OCI-LY1 (cell line): Measurements from ENCODE around the gene TMEM239.

ENCODE experiments used
- H2AFZ ChIP-seq: fragments of 200-600 bp; sonication (generic), shearing (Covaris generic); 2 replicates; pipeline ENCODE4 v1.6.0; 2014; ENCODE audit warnings: antibody characterized with exemption, mild to moderate bottlenecking, low read length
- H3F3A ChIP-seq: fragments of 200-600 bp; sonication (generic), shearing (Covaris generic); 2 replicates; pipeline ENCODE4 v1.6.0; 2014; ENCODE audit warnings: mild to moderate bottlenecking, antibody characterized with exemption, low read length, moderate library complexity; ENCODE audit not compliant: insufficient read depth
- H3K27ac ChIP-seq: fragments of 200-600 bp; sonication (generic); 2 replicates; pipeline ENCODE4 v1.5.1; 2014; ENCODE audit warnings: low read length, mixed run types, mild to moderate bottlenecking, low read depth; ENCODE audit not compliant: poor library complexity, severe bottlenecking
- H3K27me3 ChIP-seq: fragments of 200-600 bp; sonication (generic); 2 replicates; pipeline ENCODE4 v1.6.0; 2014; ENCODE audit warnings: antibody characterized with exemption, mild to moderate bottlenecking, low read length, moderate library complexity; ENCODE audit not compliant: insufficient read depth
- H3K36me3 ChIP-seq: fragments of 200-600 bp; sonication (generic); 2 replicates; pipeline ENCODE4 v1.6.1; 2014; ENCODE audit warnings: mild to moderate bottlenecking, antibody characterized with exemption, low read length, moderate library complexity, mixed read lengths; ENCODE audit not compliant: insufficient read depth
- H3K4me1 ChIP-seq: fragments of 200-600 bp; sonication (generic); 2 replicates; pipeline ENCODE4 v1.5.1; 2014; ENCODE audit warnings: mild to moderate bottlenecking, low read length, moderate library complexity; ENCODE audit not compliant: insufficient read depth, severe bottlenecking
- H3K4me2 ChIP-seq: fragments of 200-600 bp; sonication (generic), shearing (Covaris generic); 2 replicates; pipeline ENCODE4 v1.6.1; 2014; ENCODE audit warnings: low read length
- H3K4me3 ChIP-seq: fragments of 200-600 bp; sonication (generic); 2 replicates; pipeline ENCODE4 v1.5.1; 2014; ENCODE audit warnings: low read length, low read depth, mild to moderate bottlenecking, mixed read lengths; ENCODE audit not compliant: poor library complexity, severe bottlenecking
- H3K79me2 ChIP-seq: fragments of 200-600 bp; shearing (Covaris generic); 2 replicates; pipeline ENCODE4 v1.6.1; 2016; ENCODE audit warnings: mixed run types, low read length, mixed read lengths; ENCODE audit not compliant: insufficient read depth
- H3K9ac ChIP-seq: fragments of 200-600 bp; sonication (generic), shearing (Covaris generic); 2 replicates; pipeline ENCODE4 v1.6.1; 2014; ENCODE audit warnings: mild to moderate bottlenecking, low read length, mixed read lengths
- H3K9me2 ChIP-seq: fragments of 200-600 bp; sonication (generic), shearing (Covaris generic); 2 replicates; pipeline ENCODE4 v1.6.1; 2014; ENCODE audit warnings: low read depth, mild to moderate bottlenecking, low read length, mixed read lengths
- H3K9me3 ChIP-seq: fragments of 200-600 bp; shearing (Covaris generic); 2 replicates; pipeline ENCODE4 v1.6.1; 2014; ENCODE audit warnings: low read length, mixed read lengths
- H4K20me1 ChIP-seq: fragments of 200-600 bp; sonication (generic), shearing (Covaris generic); 2 replicates; pipeline ENCODE4 v1.6.0; 2016; ENCODE audit warnings: mild to moderate bottlenecking, low read length; ENCODE audit not compliant: insufficient read depth
- CTCF ChIP-seq: fragments of 200-600 bp; sonication (generic), shearing (Covaris generic); IDR thresholded peaks from 2 replicates; pipeline ENCODE4 v1.5.1; 2017; ENCODE audit warnings: mild to moderate bottlenecking, antibody characterized with exemption, low read length, moderate library complexity, mixed read lengths
- EZH2 ChIP-seq: fragments of 200-600 bp; sonication (generic), shearing (Covaris generic); IDR thresholded peaks from 2 replicates; pipeline ENCODE4 v1.8.0; 2017; ENCODE audit warnings: borderline replicate concordance, mixed run types, mild to moderate bottlenecking, antibody characterized with exemption, low read length, moderate library complexity, mixed read lengths

TMEM239 gene

GRCh38 chr20:2799688-2800520, 16.3 kb upstream of the TMEM239 start:
- TF ChIP-seq EZH2, result no peak
- no peak for TF ChIP-seq CTCF
- no peak overlapping the region for H3K9ac ChIP-seq
- H2AFZ ChIP-seq, result no peak overlapping the region
- H3F3A ChIP-seq, result no peaks in the 10 kb centered on the region
- no peaks in the 10 kb centered on the region for H3K36me3 ChIP-seq
- H3K4me2 ChIP-seq, result no peak overlapping the region
- H3K27me3 ChIP-seq, result peaks cover 6% of the 10 kb centered on the region; the same call in 1 of the 2 replicates
- H3K79me2 ChIP-seq, result no peaks in the 10 kb centered on the region
- no peaks in the 10 kb centered on the region for H3K4me1 ChIP-seq
- no peak overlapping the region for H3K4me3 ChIP-seq
- H4K20me1 ChIP-seq, result no peaks in the 10 kb centered on the region
- H3K9me3 ChIP-seq, result no peaks in the 10 kb centered on the region
- H3K27ac ChIP-seq, result no peak overlapping the region
- no peaks in the 10 kb centered on the region for H3K9me2 ChIP-seq

DNA sequence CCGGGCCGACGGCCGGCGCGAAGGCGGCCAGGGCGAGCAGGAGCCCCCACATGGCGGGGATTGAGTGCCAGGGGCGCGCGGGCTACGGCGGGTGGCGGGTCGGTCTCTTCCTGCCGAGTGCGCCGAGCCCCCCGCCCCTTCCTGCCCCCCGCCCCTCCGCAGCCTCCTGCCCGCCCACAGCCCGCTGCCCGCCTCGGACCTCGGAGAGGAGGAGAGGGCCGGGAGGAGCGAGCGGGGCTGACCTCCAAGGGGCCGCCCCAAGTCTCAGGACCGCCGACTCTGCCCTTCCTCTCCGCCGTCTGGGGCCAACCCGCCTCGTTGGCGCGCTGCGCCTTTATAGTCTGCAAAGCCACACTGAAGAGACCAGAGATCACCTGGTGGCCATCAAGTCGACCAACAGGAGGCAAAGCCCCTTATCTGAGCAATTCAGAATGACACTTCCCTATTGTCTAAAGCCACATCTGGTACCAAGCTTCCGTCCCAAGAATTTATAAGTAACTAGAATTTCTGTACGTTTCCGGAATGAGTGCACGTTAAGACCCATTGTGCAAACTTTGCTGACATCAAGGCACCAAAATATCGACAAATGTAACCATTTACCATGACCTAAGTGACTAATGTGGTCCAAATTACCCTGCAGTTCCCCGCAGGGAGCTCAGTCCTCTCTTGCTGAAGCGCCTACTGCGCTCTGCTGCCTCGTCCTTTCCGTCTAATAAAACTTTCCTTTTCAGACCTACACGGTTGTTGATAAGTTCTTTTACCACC, 15.5 kb upstream of the TMEM239 start, which contains the start of gene CPXM1:
CPXM1 (minus strand) TSS at position 107 of the 765 bp plus-strand sequence; CDS start at position 52, 55 bp downstream.
- no peaks in the 10 kb centered on the region for H3K36me3 ChIP-seq
- H3K9me2 ChIP-seq, result no peaks in the 10 kb centered on the region
- no peaks in the 10 kb centered on the region for H3F3A ChIP-seq
- no peaks in the 10 kb centered on the region for H3K79me2 ChIP-seq
- no peak within 1 kb of the TSS for H3K9ac ChIP-seq
- H4K20me1 ChIP-seq, result no peaks in the 10 kb centered on the region
- H3K27ac ChIP-seq, result no peak within 1 kb of the TSS
- no peak within 1 kb of the TSS for H2AFZ ChIP-seq
- H3K4me2 ChIP-seq, result no peak within 1 kb of the TSS
- H3K9me3 ChIP-seq, result no peaks in the 10 kb centered on the region
- no peak for TF ChIP-seq EZH2
- TF ChIP-seq CTCF, result no peak
- no peaks in the 10 kb centered on the region for H3K4me1 ChIP-seq
- peaks cover 6% of the 10 kb centered on the region; the same call in 1 of the 2 replicates for H3K27me3 ChIP-seq
- no peak within 1 kb of the TSS for H3K4me3 ChIP-seq

- H3K27ac ChIP-seq, result no peak overlapping the region
- H3K4me2 ChIP-seq, result no peak overlapping the region
- H3K9me2 ChIP-seq, result no peaks in the 10 kb centered on the region
- no peaks in the 10 kb centered on the region for H3F3A ChIP-seq
- no peak for TF ChIP-seq CTCF
- no peak overlapping the region for H2AFZ ChIP-seq
- H3K9ac ChIP-seq, result no peak overlapping the region
- H3K36me3 ChIP-seq, result no peaks in the 10 kb centered on the region
- no peaks in the 10 kb centered on the region for H3K9me3 ChIP-seq
- H3K4me1 ChIP-seq, result no peaks in the 10 kb centered on the region
- no peak overlapping the region for H3K4me3 ChIP-seq
- peaks cover 4% of the 10 kb centered on the region; the same call in 1 of the 2 replicates for H3K27me3 ChIP-seq
- H3K79me2 ChIP-seq, result no peaks in the 10 kb centered on the region
- no peaks in the 10 kb centered on the region for H4K20me1 ChIP-seq
Measured at GRCh38 chr20:2801286-2801728, 14.9 kb upstream of the TMEM239 start.
